ENCODE measurements around the gene FCN3. TPM values are rescaled to one million over a fixed set of nuclear protein-coding genes. Genes with fewer than 3 reads are reported as not detected.

FCN3 gene
- total and polyA plus RNA-seq, 9 of the 15 experiments (the other 6 are each of a cell fraction or from before 2014, with no cell fraction given) = 0.49 TPM; not detected in 8

DNA sequence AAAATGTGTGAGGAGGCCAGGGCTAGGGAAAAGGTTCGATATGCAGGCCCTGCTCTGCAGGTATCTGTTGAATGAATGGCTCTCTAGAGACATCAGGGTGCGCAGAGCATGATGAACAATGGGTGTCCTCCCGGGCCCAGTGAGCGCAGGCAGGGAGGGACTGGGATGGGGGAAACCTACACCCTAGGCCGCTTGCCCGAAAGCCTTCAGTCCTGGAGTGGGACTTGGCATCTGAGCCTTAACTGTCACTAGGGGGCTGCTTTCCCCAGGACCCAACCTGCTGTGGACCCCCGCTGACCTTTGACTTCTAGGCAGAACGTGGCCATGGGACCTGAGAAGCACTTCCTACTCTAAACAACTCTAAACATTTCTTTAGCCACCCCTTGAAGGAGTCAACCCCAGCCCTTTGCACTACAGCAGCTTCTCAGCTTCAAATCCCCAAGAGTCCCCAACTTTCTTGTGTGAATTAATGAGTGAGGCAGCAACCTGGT is 7.4 kb downstream of the FCN3 start:
- in situ Hi-C loops (cut with MboI) = no loop called here
- H3K27me3 ChIP-seq (ENCODE audit: control insufficient read depth in 2 of 2, insufficient read depth in 2 of 2, low read length in 2 of 2) = no peaks in the 10 kb centered on the region
- peak overlapping the region; percentile 78 for H3K27ac ChIP-seq (ENCODE audit: extremely low read depth, low read depth, low read length)
- peak overlapping the region; percentile 86 for H2AFZ ChIP-seq (ENCODE audit: low read depth, low read length)
- H3K9ac ChIP-seq (ENCODE audit: insufficient read depth in 1 of 2, low read depth in 2 of 2, low read length in 2 of 2) = peak overlapping the region; percentile 85 to 91
- H3K9me1 ChIP-seq (ENCODE audit: control insufficient read depth, insufficient read depth, low read length) = no peaks in the 10 kb centered on the region
- intact Hi-C loops (cut with micrococcal nuclease) = loop anchor here (10.0 kb wide), 1 partner anchor 172 kb away; no protein-coding TSS in a partner anchor
- peak overlapping the region; percentile 82 for H3K4me3 ChIP-seq
- peaks cover 20 to 47% of the 10 kb centered on the region in 2 experiments; a peak in 4 of 5 replicates for H3K4me1 ChIP-seq (replicated peaks in 1 of 2; ENCODE audit: control insufficient read depth in 2 of 2, insufficient read depth in 2 of 2, low read length in 2 of 2)
- CTCF ChIA-PET (ENCODE audit: low intra/inter-chr PET ratio) = interaction anchor here (0.6 to 1.0 kb wide), 3 partner anchors 15 to 84 kb away, joined by 3 to 5 read pairs (median 4); no protein-coding TSS in a partner anchor
- H3K9me3 ChIP-seq (replicated peaks; ENCODE audit: control insufficient read depth, insufficient read depth, low read depth, low read length) = no peaks in the 10 kb centered on the region
- WGBS (ENCODE audit: insufficient coverage, low coverage, missing lambda C conversion rate) = 48% methylated on average over 8 of the region's 8 CpGs
- DNase-seq (ENCODE audit: extremely low read depth in 1 of 4, low spot score in 3 of 4) (no peak), FAIRE-seq (no peak), ATAC-seq (peak; percentile 3)
- peak overlapping the region; percentile 84 for H3K4me2 ChIP-seq (ENCODE audit: insufficient read depth, low read length)
- H3K36me3 ChIP-seq (ENCODE audit: control insufficient read depth, insufficient read depth, low read length) = no peaks in the 10 kb centered on the region
- POLR2A ChIA-PET = interaction anchor here (0.6 to 3.3 kb wide), 16 partner anchors 10 to 333 kb away, joined by 3 to 20 read pairs (median 5); partner anchors contain the start of genes CD164L2 and SYTL1
- no peaks in the 10 kb centered on the region; the same call in 1 of the 2 replicates for H4K20me1 ChIP-seq (replicated peaks; ENCODE audit: control insufficient read depth, insufficient read depth, low read length)
- no TSS peak for BruUV-seq (replicated peaks)
- H3K79me2 ChIP-seq (ENCODE audit: control insufficient read depth, insufficient read depth, low read length) = no peaks in the 10 kb centered on the region
- TF ChIP-seq CBFA2T2 (conservative IDR thresholded peaks at IDR 0.05) (no peak), JUNB (CRISPR knock-in tag; conservative IDR thresholded peaks at IDR 0.05) (no peak), NR2C2 (CRISPR knock-in tag; IDR thresholded peaks at IDR 0.05) (no peak), NR2C2 (tag; IDR thresholded peaks at IDR 0.05) (peak; percentile 59; the same call in 1 of the 2 replicates), PML (IDR thresholded peaks at IDR 0.05; ENCODE audit: low read length) (0 out of 2 replicates have a peak, but pooled peaks have one; percentile 7), KDM4B (IDR thresholded peaks at IDR 0.05; ENCODE audit: borderline replicate concordance in 2 of 2, low read depth in 1 of 2) (peak in 1 of 2 experiments; percentile 23; a peak in 1 of 4 replicates), ZSCAN29 (IDR thresholded peaks at IDR 0.05) (no peak), HDGF (IDR thresholded peaks at IDR 0.05) (no peak), NFXL1 (CRISPR knock-in tag; IDR thresholded peaks at IDR 0.05) (no peak), PHF8 (IDR thresholded peaks at IDR 0.05; ENCODE audit: borderline replicate concordance, low read length) (peak; percentile 2; the same call in 1 of the 2 replicates), HNRNPK (IDR thresholded peaks at IDR 0.05; ENCODE audit: low read depth, low read length, poor library complexity, severe bottlenecking) (no peak), SUPT5H (IDR thresholded peaks at IDR 0.05) (no peak), BHLHE40 (IDR thresholded peaks at IDR 0.05; ENCODE audit: low read length) (no peak), TFAM (CRISPR knock-in tag; conservative IDR thresholded peaks at IDR 0.05) (no peak), PHF20 (IDR thresholded peaks at IDR 0.05; ENCODE audit: partially characterized antibody) (peak; percentile 66), NR2C1 (IDR thresholded peaks at IDR 0.05) (no peak; the same call in none of the 2 replicates), NR2C1 (tag; IDR thresholded peaks at IDR 0.05) (peak; percentile 75; the same call in 1 of the 2 replicates)
- TF ChIP-seq, protein P1, sequence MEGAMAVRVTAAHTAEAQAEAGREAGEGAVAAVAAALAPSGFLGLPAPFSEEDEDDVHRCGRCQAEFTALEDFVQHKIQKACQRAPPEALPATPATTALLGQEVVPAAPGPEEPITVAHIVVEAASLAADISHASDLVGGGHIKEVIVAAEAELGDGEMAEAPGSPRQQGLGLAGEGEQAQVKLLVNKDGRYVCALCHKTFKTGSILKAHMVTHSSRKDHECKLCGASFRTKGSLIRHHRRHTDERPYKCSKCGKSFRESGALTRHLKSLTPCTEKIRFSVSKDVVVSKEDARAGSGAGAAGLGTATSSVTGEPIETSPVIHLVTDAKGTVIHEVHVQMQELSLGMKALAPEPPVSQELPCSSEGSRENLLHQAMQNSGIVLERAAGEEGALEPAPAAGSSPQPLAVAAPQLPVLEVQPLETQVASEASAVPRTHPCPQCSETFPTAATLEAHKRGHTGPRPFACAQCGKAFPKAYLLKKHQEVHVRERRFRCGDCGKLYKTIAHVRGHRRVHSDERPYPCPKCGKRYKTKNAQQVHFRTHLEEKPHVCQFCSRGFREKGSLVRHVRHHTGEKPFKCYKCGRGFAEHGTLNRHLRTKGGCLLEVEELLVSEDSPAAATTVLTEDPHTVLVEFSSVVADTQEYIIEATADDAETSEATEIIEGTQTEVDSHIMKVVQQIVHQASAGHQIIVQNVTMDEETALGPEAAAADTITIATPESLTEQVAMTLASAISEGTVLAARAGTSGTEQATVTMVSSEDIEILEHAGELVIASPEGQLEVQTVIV (CRISPR knock-in tag; IDR thresholded peaks at IDR 0.05; ENCODE audit: borderline replicate concordance) = no peak
- TF ChIP-seq, protein P2, sequence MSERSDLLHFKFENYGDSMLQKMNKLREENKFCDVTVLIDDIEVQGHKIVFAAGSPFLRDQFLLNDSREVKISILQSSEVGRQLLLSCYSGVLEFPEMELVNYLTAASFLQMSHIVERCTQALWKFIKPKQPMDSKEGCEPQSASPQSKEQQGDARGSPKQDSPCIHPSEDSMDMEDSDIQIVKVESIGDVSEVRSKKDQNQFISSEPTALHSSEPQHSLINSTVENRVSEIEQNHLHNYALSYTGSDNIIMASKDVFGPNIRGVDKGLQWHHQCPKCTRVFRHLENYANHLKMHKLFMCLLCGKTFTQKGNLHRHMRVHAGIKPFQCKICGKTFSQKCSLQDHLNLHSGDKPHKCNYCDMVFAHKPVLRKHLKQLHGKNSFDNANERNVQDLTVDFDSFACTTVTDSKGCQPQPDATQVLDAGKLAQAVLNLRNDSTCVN (CRISPR knock-in tag; IDR thresholded peaks at IDR 0.05) = no peak
- TF ChIP-seq, protein P3, sequence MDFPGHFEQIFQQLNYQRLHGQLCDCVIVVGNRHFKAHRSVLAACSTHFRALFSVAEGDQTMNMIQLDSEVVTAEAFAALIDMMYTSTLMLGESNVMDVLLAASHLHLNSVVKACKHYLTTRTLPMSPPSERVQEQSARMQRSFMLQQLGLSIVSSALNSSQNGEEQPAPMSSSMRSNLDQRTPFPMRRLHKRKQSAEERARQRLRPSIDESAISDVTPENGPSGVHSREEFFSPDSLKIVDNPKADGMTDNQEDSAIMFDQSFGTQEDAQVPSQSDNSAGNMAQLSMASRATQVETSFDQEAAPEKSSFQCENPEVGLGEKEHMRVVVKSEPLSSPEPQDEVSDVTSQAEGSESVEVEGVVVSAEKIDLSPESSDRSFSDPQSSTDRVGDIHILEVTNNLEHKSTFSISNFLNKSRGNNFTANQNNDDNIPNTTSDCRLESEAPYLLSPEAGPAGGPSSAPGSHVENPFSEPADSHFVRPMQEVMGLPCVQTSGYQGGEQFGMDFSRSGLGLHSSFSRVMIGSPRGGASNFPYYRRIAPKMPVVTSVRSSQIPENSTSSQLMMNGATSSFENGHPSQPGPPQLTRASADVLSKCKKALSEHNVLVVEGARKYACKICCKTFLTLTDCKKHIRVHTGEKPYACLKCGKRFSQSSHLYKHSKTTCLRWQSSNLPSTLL (IDR thresholded peaks at IDR 0.05) = no peak
